Measurements from ENCODE around the gene PSMG2.

The PSMG2 gene

DNA sequence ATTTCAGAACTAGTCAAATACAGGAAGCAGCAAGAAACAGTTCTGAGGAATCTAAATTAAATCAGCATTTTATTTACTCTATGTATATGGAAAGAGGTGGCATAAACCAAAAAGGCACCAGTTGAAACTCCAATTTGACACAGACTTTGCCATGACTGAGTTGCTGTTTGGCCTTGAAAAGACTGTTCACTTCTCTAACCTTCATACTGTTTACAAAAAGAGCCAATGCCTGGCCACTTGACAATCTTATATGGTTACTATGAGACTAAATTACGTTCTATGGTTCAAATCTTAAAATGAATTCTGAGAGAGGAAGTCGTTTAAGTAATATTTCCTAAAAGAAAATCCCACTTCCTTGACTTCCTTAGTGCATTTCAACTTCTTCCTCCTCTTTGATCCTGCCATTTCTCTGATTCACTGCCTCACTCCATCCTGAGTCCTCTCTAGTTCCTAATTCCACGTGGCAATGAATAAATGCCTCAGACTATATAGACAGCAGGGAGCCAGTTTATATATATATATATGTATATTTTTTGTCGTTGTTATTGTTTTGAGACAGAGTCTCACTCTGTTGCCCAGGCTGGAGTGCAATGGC lies 13.5 kb upstream of the PSMG2 start:
- no peak for TF ChIP-seq PPARA (CRISPR knock-in tag; IDR thresholded peaks at IDR 0.05; ENCODE audit: borderline replicate concordance)
- no peak for TF ChIP-seq SNAI2 (CRISPR knock-in tag; IDR thresholded peaks at IDR 0.05)
- TF ChIP-seq ESRRG (CRISPR knock-in tag; IDR thresholded peaks at IDR 0.05) = no peak
- no peak for TF ChIP-seq ISL1 (CRISPR knock-in tag; IDR thresholded peaks at IDR 0.05)
- TF ChIP-seq GLIS3 (CRISPR knock-in tag; IDR thresholded peaks at IDR 0.05) = no peak
- TF ChIP-seq, protein P1, sequence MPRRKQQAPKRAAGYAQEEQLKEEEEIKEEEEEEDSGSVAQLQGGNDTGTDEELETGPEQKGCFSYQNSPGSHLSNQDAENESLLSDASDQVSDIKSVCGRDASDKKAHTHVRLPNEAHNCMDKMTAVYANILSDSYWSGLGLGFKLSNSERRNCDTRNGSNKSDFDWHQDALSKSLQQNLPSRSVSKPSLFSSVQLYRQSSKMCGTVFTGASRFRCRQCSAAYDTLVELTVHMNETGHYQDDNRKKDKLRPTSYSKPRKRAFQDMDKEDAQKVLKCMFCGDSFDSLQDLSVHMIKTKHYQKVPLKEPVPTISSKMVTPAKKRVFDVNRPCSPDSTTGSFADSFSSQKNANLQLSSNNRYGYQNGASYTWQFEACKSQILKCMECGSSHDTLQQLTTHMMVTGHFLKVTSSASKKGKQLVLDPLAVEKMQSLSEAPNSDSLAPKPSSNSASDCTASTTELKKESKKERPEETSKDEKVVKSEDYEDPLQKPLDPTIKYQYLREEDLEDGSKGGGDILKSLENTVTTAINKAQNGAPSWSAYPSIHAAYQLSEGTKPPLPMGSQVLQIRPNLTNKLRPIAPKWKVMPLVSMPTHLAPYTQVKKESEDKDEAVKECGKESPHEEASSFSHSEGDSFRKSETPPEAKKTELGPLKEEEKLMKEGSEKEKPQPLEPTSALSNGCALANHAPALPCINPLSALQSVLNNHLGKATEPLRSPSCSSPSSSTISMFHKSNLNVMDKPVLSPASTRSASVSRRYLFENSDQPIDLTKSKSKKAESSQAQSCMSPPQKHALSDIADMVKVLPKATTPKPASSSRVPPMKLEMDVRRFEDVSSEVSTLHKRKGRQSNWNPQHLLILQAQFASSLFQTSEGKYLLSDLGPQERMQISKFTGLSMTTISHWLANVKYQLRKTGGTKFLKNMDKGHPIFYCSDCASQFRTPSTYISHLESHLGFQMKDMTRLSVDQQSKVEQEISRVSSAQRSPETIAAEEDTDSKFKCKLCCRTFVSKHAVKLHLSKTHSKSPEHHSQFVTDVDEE (CRISPR knock-in tag; IDR thresholded peaks at IDR 0.05) = no peak
- no peak for TF ChIP-seq BACH2 (CRISPR knock-in tag; IDR thresholded peaks at IDR 0.05; ENCODE audit: borderline replicate concordance)
- TF ChIP-seq ZFP3 (CRISPR knock-in tag; IDR thresholded peaks at IDR 0.05) = no peak
- TF ChIP-seq, protein P2, sequence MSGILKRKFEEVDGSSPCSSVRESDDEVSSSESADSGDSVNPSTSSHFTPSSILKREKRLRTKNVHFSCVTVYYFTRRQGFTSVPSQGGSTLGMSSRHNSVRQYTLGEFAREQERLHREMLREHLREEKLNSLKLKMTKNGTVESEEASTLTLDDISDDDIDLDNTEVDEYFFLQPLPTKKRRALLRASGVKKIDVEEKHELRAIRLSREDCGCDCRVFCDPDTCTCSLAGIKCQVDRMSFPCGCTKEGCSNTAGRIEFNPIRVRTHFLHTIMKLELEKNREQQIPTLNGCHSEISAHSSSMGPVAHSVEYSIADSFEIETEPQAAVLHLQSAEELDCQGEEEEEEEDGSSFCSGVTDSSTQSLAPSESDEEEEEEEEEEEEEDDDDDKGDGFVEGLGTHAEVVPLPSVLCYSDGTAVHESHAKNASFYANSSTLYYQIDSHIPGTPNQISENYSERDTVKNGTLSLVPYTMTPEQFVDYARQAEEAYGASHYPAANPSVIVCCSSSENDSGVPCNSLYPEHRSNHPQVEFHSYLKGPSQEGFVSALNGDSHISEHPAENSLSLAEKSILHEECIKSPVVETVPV (CRISPR knock-in tag; IDR thresholded peaks at IDR 0.05) = no peak
- TF ChIP-seq ZNF70 (CRISPR knock-in tag; IDR thresholded peaks at IDR 0.05) = no peak
- no peak for TF ChIP-seq ZNF8 (CRISPR knock-in tag; IDR thresholded peaks at IDR 0.05)
- no peak for TF ChIP-seq ARNTL (CRISPR knock-in tag; IDR thresholded peaks at IDR 0.05; ENCODE audit: borderline replicate concordance, low read depth)
- no peak for TF ChIP-seq POU6F1 (CRISPR knock-in tag; IDR thresholded peaks at IDR 0.05; ENCODE audit: borderline replicate concordance, low read depth)
- no peak for TF ChIP-seq OSR1 (CRISPR knock-in tag; IDR thresholded peaks at IDR 0.05)
- TF ChIP-seq ZNF565 (CRISPR knock-in tag; conservative IDR thresholded peaks at IDR 0.05; ENCODE audit: low read depth) = no peak
- TF ChIP-seq TOX (CRISPR knock-in tag; IDR thresholded peaks at IDR 0.05; ENCODE audit: borderline replicate concordance) = no peak
- no peak for TF ChIP-seq ZC3H10 (CRISPR knock-in tag; IDR thresholded peaks at IDR 0.05)
- TF ChIP-seq CREB5 (CRISPR knock-in tag; IDR thresholded peaks at IDR 0.05; ENCODE audit: low read depth) = no peak
- ATAC-seq = no peak

DNA sequence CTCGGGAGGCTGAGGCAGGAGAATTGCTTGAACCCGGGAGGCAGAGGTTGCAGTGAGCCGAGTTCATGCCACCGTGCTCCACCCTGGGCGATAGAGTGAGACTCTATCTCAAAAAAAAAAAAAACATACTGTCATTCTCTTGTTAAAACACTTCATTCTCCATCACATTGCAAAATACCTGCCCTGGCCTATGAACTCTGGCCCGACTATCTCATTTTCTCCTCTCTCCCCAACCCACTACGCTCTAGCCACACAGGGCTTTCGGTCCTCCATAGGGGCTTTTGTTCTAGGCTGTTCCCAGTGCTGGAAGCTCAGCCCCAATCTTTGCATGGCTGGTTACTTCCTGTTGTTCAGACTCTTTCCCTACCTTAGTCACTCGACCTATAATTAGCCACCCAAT lies 10.6 kb upstream of the PSMG2 start:
- TF ChIP-seq TOX (CRISPR knock-in tag; IDR thresholded peaks at IDR 0.05; ENCODE audit: borderline replicate concordance) = no peak
- no peak for TF ChIP-seq CSDC2 (CRISPR knock-in tag; IDR thresholded peaks at IDR 0.05)
- no peak for TF ChIP-seq ZFP3 (CRISPR knock-in tag; IDR thresholded peaks at IDR 0.05)
- TF ChIP-seq CREB5 (CRISPR knock-in tag; IDR thresholded peaks at IDR 0.05; ENCODE audit: low read depth) = no peak
- TF ChIP-seq, protein P2 (CRISPR knock-in tag; IDR thresholded peaks at IDR 0.05) = no peak
- TF ChIP-seq ISL1 (CRISPR knock-in tag; IDR thresholded peaks at IDR 0.05) = no peak
- TF ChIP-seq BACH2 (CRISPR knock-in tag; IDR thresholded peaks at IDR 0.05; ENCODE audit: borderline replicate concordance) = no peak
- TF ChIP-seq ZNF70 (CRISPR knock-in tag; IDR thresholded peaks at IDR 0.05) = no peak
- no peak for ATAC-seq

DNA sequence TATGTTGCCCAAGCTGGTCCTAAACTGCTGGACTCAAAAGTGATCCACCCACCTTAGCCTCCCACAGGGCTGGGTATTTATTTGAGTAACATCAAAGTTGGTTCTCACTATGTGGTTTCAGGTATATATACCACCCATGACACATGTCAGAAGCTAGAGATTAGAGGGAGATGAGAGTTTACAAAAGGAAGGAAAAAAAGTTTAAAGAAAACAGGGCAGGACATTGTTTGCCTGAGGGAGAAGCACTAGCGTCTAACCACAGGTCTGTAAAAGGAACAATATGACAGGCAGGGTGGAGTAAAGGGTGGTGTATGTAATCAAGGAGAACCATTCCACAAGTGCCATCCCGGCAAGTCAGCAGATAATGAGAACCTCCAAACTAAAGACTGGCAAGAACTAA lies 8.8 kb upstream of the PSMG2 start:
- TF ChIP-seq OSR1 (CRISPR knock-in tag; IDR thresholded peaks at IDR 0.05) (no peak), ISL1 (CRISPR knock-in tag; IDR thresholded peaks at IDR 0.05) (no peak), CSDC2 (CRISPR knock-in tag; IDR thresholded peaks at IDR 0.05) (no peak)
- ATAC-seq = no peak
